Measurements from ENCODE around the gene EPB41L4B. TPM values are rescaled to one million over a fixed set of nuclear protein-coding genes. Genes with fewer than 3 reads are reported as not detected.

The EPB41L4B gene
- total RNA-seq, 1 experiment from 2014 or later: 20.2 TPM

DNA sequence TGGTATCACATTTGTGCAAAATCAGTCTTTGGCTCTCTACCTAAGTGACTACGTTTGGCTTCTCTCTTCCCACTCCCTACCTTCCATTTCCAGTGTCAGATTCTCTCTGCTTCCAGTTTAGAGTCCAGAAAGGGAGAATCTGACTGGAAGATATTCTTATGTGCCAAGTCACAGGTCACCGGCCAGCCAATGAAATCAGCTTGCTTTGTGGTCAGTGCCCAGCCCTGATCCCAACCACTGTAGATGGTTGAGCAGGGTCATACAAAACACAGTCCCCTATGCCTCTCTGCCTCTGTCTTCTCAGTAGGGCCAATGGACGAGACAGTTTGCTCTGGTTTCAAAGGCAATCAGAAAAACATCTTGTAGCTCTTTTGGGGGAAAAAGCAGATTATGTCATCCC is 15.6 kb upstream of the EPB41L4B start:
- H3K9me3 Mint-ChIP-seq (ENCODE audit: unreplicated experiment): no peaks in the 10 kb centered on the region
- DNase-seq (ENCODE audit: unreplicated experiment): no peak
- H3K4me1 Mint-ChIP-seq (ENCODE audit: insufficient read depth, unreplicated experiment): peaks cover 19% of the 10 kb centered on the region
- H3K36me3 Mint-ChIP-seq (ENCODE audit: insufficient read depth, unreplicated experiment): no peaks in the 10 kb centered on the region
- H3K27me3 Mint-ChIP-seq (ENCODE audit: insufficient read depth, unreplicated experiment): no peaks in the 10 kb centered on the region
- CTCF ChIA-PET: interaction anchor here (0.6 to 1.2 kb wide), 4 partner anchors 9 to 591 kb away, joined by 3 to 5 read pairs (median 4); no protein-coding TSS in a partner anchor
- no TSS peak for BruUV-seq (replicated peaks)
- intact Hi-C loops (cut with micrococcal nuclease): no loop called here
- H3K4me3 Mint-ChIP-seq (ENCODE audit: unreplicated experiment): no peak overlapping the region
- H3K27ac Mint-ChIP-seq (ENCODE audit: low read depth, unreplicated experiment): no peak overlapping the region
- TF ChIP-seq, protein P1, sequence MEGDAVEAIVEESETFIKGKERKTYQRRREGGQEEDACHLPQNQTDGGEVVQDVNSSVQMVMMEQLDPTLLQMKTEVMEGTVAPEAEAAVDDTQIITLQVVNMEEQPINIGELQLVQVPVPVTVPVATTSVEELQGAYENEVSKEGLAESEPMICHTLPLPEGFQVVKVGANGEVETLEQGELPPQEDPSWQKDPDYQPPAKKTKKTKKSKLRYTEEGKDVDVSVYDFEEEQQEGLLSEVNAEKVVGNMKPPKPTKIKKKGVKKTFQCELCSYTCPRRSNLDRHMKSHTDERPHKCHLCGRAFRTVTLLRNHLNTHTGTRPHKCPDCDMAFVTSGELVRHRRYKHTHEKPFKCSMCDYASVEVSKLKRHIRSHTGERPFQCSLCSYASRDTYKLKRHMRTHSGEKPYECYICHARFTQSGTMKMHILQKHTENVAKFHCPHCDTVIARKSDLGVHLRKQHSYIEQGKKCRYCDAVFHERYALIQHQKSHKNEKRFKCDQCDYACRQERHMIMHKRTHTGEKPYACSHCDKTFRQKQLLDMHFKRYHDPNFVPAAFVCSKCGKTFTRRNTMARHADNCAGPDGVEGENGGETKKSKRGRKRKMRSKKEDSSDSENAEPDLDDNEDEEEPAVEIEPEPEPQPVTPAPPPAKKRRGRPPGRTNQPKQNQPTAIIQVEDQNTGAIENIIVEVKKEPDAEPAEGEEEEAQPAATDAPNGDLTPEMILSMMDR (IDR thresholded peaks at IDR 0.05; ENCODE audit: unreplicated experiment): no peak
- POLR2A ChIA-PET: interaction anchor here (1.1 to 1.6 kb wide), 2 partner anchors 9 to 217 kb away, joined by 4 read pairs; partner anchors contain the start of gene TMEM245

DNA sequence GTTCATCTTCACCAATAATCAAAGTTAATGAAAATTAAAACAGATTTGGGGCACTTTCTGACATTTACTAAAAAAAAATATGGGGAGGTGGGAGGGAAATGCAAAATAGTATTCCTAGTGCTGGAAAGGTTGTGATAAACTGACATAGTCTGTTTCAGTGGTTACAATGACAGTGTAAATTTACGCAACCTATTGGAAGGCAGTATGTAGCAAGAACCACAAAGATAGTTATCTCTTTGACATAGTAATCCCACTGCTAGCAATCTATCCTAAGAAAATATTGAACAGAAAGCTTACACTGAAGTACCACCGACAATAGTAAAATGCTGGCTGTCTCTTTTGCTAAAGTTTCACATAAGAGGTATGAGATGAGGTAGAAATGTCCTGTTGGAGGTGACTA is 15.1 kb upstream of the EPB41L4B start:
- Mint-ChIP-seq H3K36me3 (ENCODE audit: insufficient read depth, unreplicated experiment) (no peaks in the 10 kb centered on the region), H3K4me1 (ENCODE audit: insufficient read depth, unreplicated experiment) (peaks cover 22% of the 10 kb centered on the region), H3K4me3 (ENCODE audit: unreplicated experiment) (no peak overlapping the region), H3K27ac (ENCODE audit: low read depth, unreplicated experiment) (no peak overlapping the region), H3K9me3 (ENCODE audit: unreplicated experiment) (no peaks in the 10 kb centered on the region), H3K27me3 (ENCODE audit: insufficient read depth, unreplicated experiment) (no peaks in the 10 kb centered on the region)
- TF ChIP-seq, protein P1 (IDR thresholded peaks at IDR 0.05; ENCODE audit: unreplicated experiment): no peak
- POLR2A ChIA-PET: interaction anchor here (1.1 to 1.6 kb wide), 2 partner anchors 9 to 216 kb away, joined by 4 read pairs; partner anchors contain the start of gene TMEM245
- CTCF ChIA-PET: interaction anchor here (0.8 to 1.2 kb wide), 2 partner anchors 9 to 14 kb away, joined by 4 to 5 read pairs; no protein-coding TSS in a partner anchor
- intact Hi-C loops (cut with micrococcal nuclease): no loop called here
- no TSS peak for BruUV-seq (replicated peaks)
- DNase-seq (ENCODE audit: unreplicated experiment): no peak

DNA sequence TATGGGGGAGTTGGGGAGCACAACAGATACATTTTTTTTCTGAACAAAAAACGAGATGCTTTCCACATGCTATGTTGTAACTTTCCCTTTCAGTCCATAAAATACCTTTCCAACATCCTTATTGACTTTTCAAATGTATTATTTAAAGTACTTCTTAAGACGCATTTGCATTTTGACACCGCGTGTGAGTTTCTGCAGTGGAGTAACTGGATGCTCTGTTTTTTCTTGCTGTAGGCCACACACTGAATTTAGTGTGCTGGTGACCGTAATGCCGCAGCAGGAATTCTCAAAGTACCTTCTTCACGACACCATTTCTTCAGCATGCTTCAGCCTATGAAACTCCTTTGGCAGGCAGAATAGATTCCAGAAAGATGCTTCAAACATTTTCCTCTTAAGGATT is 14.3 kb upstream of the EPB41L4B start:
- no peak for DNase-seq (ENCODE audit: unreplicated experiment)
- no peak overlapping the region for H3K27ac Mint-ChIP-seq (ENCODE audit: low read depth, unreplicated experiment)
- no TSS peak for BruUV-seq (replicated peaks)
- H3K4me1 Mint-ChIP-seq (ENCODE audit: insufficient read depth, unreplicated experiment): peaks cover 27% of the 10 kb centered on the region
- intact Hi-C loops (cut with micrococcal nuclease): no loop called here
- no peak overlapping the region for H3K4me3 Mint-ChIP-seq (ENCODE audit: unreplicated experiment)
- no peaks in the 10 kb centered on the region for H3K9me3 Mint-ChIP-seq (ENCODE audit: unreplicated experiment)
- no peaks in the 10 kb centered on the region for H3K36me3 Mint-ChIP-seq (ENCODE audit: insufficient read depth, unreplicated experiment)
- CTCF ChIA-PET: no interaction called here
- H3K27me3 Mint-ChIP-seq (ENCODE audit: insufficient read depth, unreplicated experiment): no peaks in the 10 kb centered on the region
- TF ChIP-seq, protein P1 (IDR thresholded peaks at IDR 0.05; ENCODE audit: unreplicated experiment): no peak
- POLR2A ChIA-PET: interaction anchor here (0.6 kb wide), 1 partner anchor 274 kb away, joined by 3 read pairs; no protein-coding TSS in a partner anchor

DNA sequence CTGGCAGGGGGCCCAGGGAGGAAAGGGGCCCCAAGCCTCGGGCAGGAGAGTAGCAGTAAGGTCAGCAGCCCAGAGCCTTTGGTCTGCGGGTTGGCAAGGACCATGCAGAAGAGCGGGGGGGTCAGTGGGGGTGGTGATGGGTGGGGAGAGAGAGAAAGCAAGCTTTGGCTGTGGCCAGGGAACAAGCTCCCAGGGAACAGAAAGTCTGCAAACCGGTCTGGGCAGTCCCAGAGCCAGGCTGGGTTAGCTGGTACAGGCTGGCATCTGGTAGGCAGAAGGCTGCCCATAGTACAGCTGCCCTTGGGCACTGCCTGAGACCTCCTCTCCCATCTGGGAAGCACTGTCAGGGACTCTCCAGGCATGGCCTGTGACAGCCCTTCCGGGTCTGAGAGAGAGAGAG is 10.5 kb upstream of the EPB41L4B start:
- H3K9me3 Mint-ChIP-seq (ENCODE audit: unreplicated experiment): no peaks in the 10 kb centered on the region
- no peaks in the 10 kb centered on the region for H3K27me3 Mint-ChIP-seq (ENCODE audit: insufficient read depth, unreplicated experiment)
- peak; percentile 64 for DNase-seq (ENCODE audit: unreplicated experiment)
- POLR2A ChIA-PET: interaction anchor here (0.9 to 1.2 kb wide), 2 partner anchors 15 to 18 kb away, joined by 3 to 4 read pairs; no protein-coding TSS in a partner anchor
- no TSS peak for BruUV-seq (replicated peaks)
- intact Hi-C loops (cut with micrococcal nuclease): no loop called here
- peaks cover 59% of the 10 kb centered on the region for H3K4me1 Mint-ChIP-seq (ENCODE audit: insufficient read depth, unreplicated experiment)
- TF ChIP-seq, protein P1 (IDR thresholded peaks at IDR 0.05; ENCODE audit: unreplicated experiment): no peak
- CTCF ChIA-PET: interaction anchor here (1.0 to 5.5 kb wide), 4 partner anchors 10 to 148 kb away, joined by 3 to 39 read pairs (median 6); no protein-coding TSS in a partner anchor
- no peaks in the 10 kb centered on the region for H3K36me3 Mint-ChIP-seq (ENCODE audit: insufficient read depth, unreplicated experiment)
- peak overlapping the region; percentile 86 for H3K27ac Mint-ChIP-seq (ENCODE audit: low read depth, unreplicated experiment)
- no peak overlapping the region for H3K4me3 Mint-ChIP-seq (ENCODE audit: unreplicated experiment)

Data from MCF 10A (cell line).